Activated T-cell treated with anti-CD3 and anti-CD28 coated beads, Interleukin-2, amount 50 U/mL, for 24 hours (primary cell): ENCODE data around the gene UBAC2.
A peak's percentile ranks its signal among the peaks of the same experiment; 100 is the strongest.

ENCODE experiments used
- DNase-seq: peaks from one replicate; pipeline ENCODE4 v3.0.0-alpha.2; 2020
- H3K27ac Mint-ChIP-seq: 2 replicates; pipeline ENCODE4 v1.8.0; 2020; ENCODE audit warnings: mild to moderate bottlenecking, mixed read lengths
- H3K27me3 Mint-ChIP-seq: 2 replicates; pipeline ENCODE4 v1.8.0; 2020; ENCODE audit warnings: mixed read lengths
- H3K36me3 Mint-ChIP-seq: 2 replicates; pipeline ENCODE4 v1.8.0; 2020; ENCODE audit warnings: low read depth, mixed read lengths
- H3K4me1 Mint-ChIP-seq: 2 replicates; pipeline ENCODE4 v1.8.0; 2020; ENCODE audit warnings: low read depth, mixed read lengths
- H3K4me3 Mint-ChIP-seq: 2 replicates; pipeline ENCODE4 v1.8.0; 2020; ENCODE audit warnings: mild to moderate bottlenecking, moderate library complexity, mixed read lengths
- H3K9me3 Mint-ChIP-seq: 2 replicates; pipeline ENCODE4 v1.8.0; 2020; ENCODE audit warnings: mixed read lengths

UBAC2 gene

GRCh38 chr13:99329477-99329876 lies 128.8 kb downstream of the UBAC2 start:
- DNase-seq: no peak
- Mint-ChIP-seq H3K9me3 (no peaks in the 10 kb centered on the region), H3K27ac (peak overlapping the region; percentile 4), H3K4me1 (peaks cover 69% of the 10 kb centered on the region), H3K27me3 (no peaks in the 10 kb centered on the region), H3K4me3 (no peak overlapping the region), H3K36me3 (peaks cover 73% of the 10 kb centered on the region)

- H3K4me3 Mint-ChIP-seq: no peak overlapping the region
- H3K9me3 Mint-ChIP-seq: no peaks in the 10 kb centered on the region
- peaks cover 72% of the 10 kb centered on the region for H3K36me3 Mint-ChIP-seq
- no peak for DNase-seq
- H3K27ac Mint-ChIP-seq: no peak overlapping the region
- no peaks in the 10 kb centered on the region for H3K27me3 Mint-ChIP-seq
- H3K4me1 Mint-ChIP-seq: peaks cover 69% of the 10 kb centered on the region
Observed at GRCh38 chr13:99330942-99331341, 130.3 kb downstream of the UBAC2 start.

- Mint-ChIP-seq H3K27ac (peak overlapping the region; percentile 56), H3K36me3 (peaks cover 73% of the 10 kb centered on the region), H3K9me3 (no peaks in the 10 kb centered on the region), H3K4me3 (peak overlapping the region; percentile 10), H3K4me1 (peaks cover 70% of the 10 kb centered on the region), H3K27me3 (no peaks in the 10 kb centered on the region)
- DNase-seq: no peak
Observed at GRCh38 chr13:99331881-99332293, 131.2 kb downstream of the UBAC2 start.

- no peaks in the 10 kb centered on the region for H3K27me3 Mint-ChIP-seq
- H3K9me3 Mint-ChIP-seq: no peaks in the 10 kb centered on the region
- peaks cover 68% of the 10 kb centered on the region for H3K4me1 Mint-ChIP-seq
- no peak overlapping the region for H3K4me3 Mint-ChIP-seq
- no peak for DNase-seq
- peaks cover 70% of the 10 kb centered on the region for H3K36me3 Mint-ChIP-seq
- H3K27ac Mint-ChIP-seq: peak overlapping the region; percentile 38
Observed at GRCh38 chr13:99332456-99332855, 131.8 kb downstream of the UBAC2 start.

GRCh38 chr13:99334221-99334620 lies 133.6 kb downstream of the UBAC2 start:
- no peak overlapping the region for H3K27ac Mint-ChIP-seq
- no peaks in the 10 kb centered on the region for H3K9me3 Mint-ChIP-seq
- peaks cover 74% of the 10 kb centered on the region for H3K4me1 Mint-ChIP-seq

GRCh38 chr13:99335087-99335486 lies 134.4 kb downstream of the UBAC2 start:
- H3K4me3 Mint-ChIP-seq: no peak overlapping the region
- peaks cover 77% of the 10 kb centered on the region for H3K4me1 Mint-ChIP-seq
- H3K27ac Mint-ChIP-seq: no peak overlapping the region
- peaks cover 75% of the 10 kb centered on the region for H3K36me3 Mint-ChIP-seq
- DNase-seq: no peak
- H3K9me3 Mint-ChIP-seq: no peaks in the 10 kb centered on the region
- H3K27me3 Mint-ChIP-seq: no peaks in the 10 kb centered on the region

More at GRCh38 chr13:99334221-99334620, 133.6 kb downstream of the UBAC2 start:
- Mint-ChIP-seq H3K36me3 (peaks cover 76% of the 10 kb centered on the region), H3K4me3 (no peak overlapping the region), H3K27me3 (no peaks in the 10 kb centered on the region)
- DNase-seq: no peak

- Mint-ChIP-seq H3K4me1 (peaks cover 83% of the 10 kb centered on the region), H3K4me3 (no peak overlapping the region), H3K27me3 (no peaks in the 10 kb centered on the region), H3K9me3 (no peaks in the 10 kb centered on the region), H3K27ac (peak overlapping the region; percentile 29), H3K36me3 (peaks cover 76% of the 10 kb centered on the region)
- no peak for DNase-seq
Observed at GRCh38 chr13:99335603-99336002, 134.9 kb downstream of the UBAC2 start.

GRCh38 chr13:99339230-99339721 lies 138.6 kb downstream of the UBAC2 start:
- H3K36me3 Mint-ChIP-seq: peaks cover 86% of the 10 kb centered on the region
- no peaks in the 10 kb centered on the region for H3K27me3 Mint-ChIP-seq
- DNase-seq: no peak
- H3K27ac Mint-ChIP-seq: peak overlapping the region; percentile 4
- no peaks in the 10 kb centered on the region for H3K9me3 Mint-ChIP-seq
- no peak overlapping the region for H3K4me3 Mint-ChIP-seq
- peaks cover 74% of the 10 kb centered on the region for H3K4me1 Mint-ChIP-seq

GRCh38 chr13:99339736-99340397 lies 139.2 kb downstream of the UBAC2 start:
- peaks cover 90% of the 10 kb centered on the region for H3K36me3 Mint-ChIP-seq
- peaks cover 73% of the 10 kb centered on the region for H3K4me1 Mint-ChIP-seq
- no peaks in the 10 kb centered on the region for H3K9me3 Mint-ChIP-seq
- DNase-seq: no peak
- H3K27me3 Mint-ChIP-seq: no peaks in the 10 kb centered on the region
- H3K4me3 Mint-ChIP-seq: peak overlapping the region; percentile 21
- H3K27ac Mint-ChIP-seq: peak overlapping the region; percentile 9

GRCh38 chr13:99340638-99341037 lies 140.0 kb downstream of the UBAC2 start:
- H3K27ac Mint-ChIP-seq: no peak overlapping the region
- no peak for DNase-seq
- no peaks in the 10 kb centered on the region for H3K9me3 Mint-ChIP-seq
- H3K4me1 Mint-ChIP-seq: peaks cover 70% of the 10 kb centered on the region
- H3K4me3 Mint-ChIP-seq: no peak overlapping the region
- H3K36me3 Mint-ChIP-seq: peaks cover 90% of the 10 kb centered on the region
- no peaks in the 10 kb centered on the region for H3K27me3 Mint-ChIP-seq

- H3K4me3 Mint-ChIP-seq: no peak overlapping the region
- H3K36me3 Mint-ChIP-seq: peaks cover 93% of the 10 kb centered on the region
- no peaks in the 10 kb centered on the region for H3K9me3 Mint-ChIP-seq
- no peak overlapping the region for H3K27ac Mint-ChIP-seq
- no peaks in the 10 kb centered on the region for H3K27me3 Mint-ChIP-seq
- DNase-seq: no peak
- H3K4me1 Mint-ChIP-seq: peaks cover 70% of the 10 kb centered on the region
Observed at GRCh38 chr13:99341969-99342722, 141.5 kb downstream of the UBAC2 start.

GRCh38 chr13:99342723-99343315 lies 142.2 kb downstream of the UBAC2 start:
- no peak for DNase-seq
- Mint-ChIP-seq H3K9me3 (no peaks in the 10 kb centered on the region), H3K27ac (no peak overlapping the region), H3K27me3 (no peaks in the 10 kb centered on the region), H3K36me3 (peaks cover 94% of the 10 kb centered on the region), H3K4me1 (peaks cover 71% of the 10 kb centered on the region), H3K4me3 (no peak overlapping the region)

- no peak for DNase-seq
- H3K36me3 Mint-ChIP-seq: peaks cover 99% of the 10 kb centered on the region
- H3K4me3 Mint-ChIP-seq: no peak overlapping the region
- peaks cover 72% of the 10 kb centered on the region for H3K4me1 Mint-ChIP-seq
- no peaks in the 10 kb centered on the region for H3K27me3 Mint-ChIP-seq
- H3K9me3 Mint-ChIP-seq: no peaks in the 10 kb centered on the region
- H3K27ac Mint-ChIP-seq: peak overlapping the region; percentile 0
Observed at GRCh38 chr13:99344610-99345208, 144.1 kb downstream of the UBAC2 start.

GRCh38 chr13:99345345-99345744 lies 144.7 kb downstream of the UBAC2 start:
- no peak overlapping the region for H3K4me3 Mint-ChIP-seq
- peaks cover 99% of the 10 kb centered on the region for H3K36me3 Mint-ChIP-seq
- no peaks in the 10 kb centered on the region for H3K9me3 Mint-ChIP-seq
- peaks cover 71% of the 10 kb centered on the region for H3K4me1 Mint-ChIP-seq
- no peaks in the 10 kb centered on the region for H3K27me3 Mint-ChIP-seq
- H3K27ac Mint-ChIP-seq: peak overlapping the region; percentile 31
- DNase-seq: no peak
